HepG2 (cell line): ENCODE measurements around the gene PLCB1. TPM values are rescaled to one million over a fixed set of nuclear protein-coding genes. Genes with fewer than 3 reads are reported as not detected.

Source experiments
- ATAC-seq: fragments of 200-7000 bp; cut with Tn5 transposase; 3 replicates; pipeline ENCODE4 v1.9.1; 2020; ENCODE audit warnings: mild to moderate bottlenecking, moderate library complexity
- BruUV-seq: library from RNA; stranded (reverse); fragments of 400-500 nt; replicated peaks from 2 replicates; lab custom pipeline; 2021; lab: Mats Ljungman, UMichigan
- CTCF ChIA-PET: fragments of 300-600 bp; formaldehyde crosslinking; extraction: SDS; loops from one replicate; lab custom pipeline; 2021; ENCODE audit warnings: low total read pairs, inconsistent platforms, low intra/inter-chr PET ratio; lab: Yijun Ruan, JAX
- POLR2A ChIA-PET: fragments of 350-600 bp; sonication (Branson Sonifier 250); formaldehyde crosslinking; loops from one replicate; lab custom pipeline; 2020; ENCODE audit warnings: antibody characterized with exemption, inconsistent platforms; lab: Yijun Ruan, JAX
- DNase-seq: peaks from one replicate; pipeline ENCODE4 v3.0.0-alpha.2; 2015; ENCODE audit warnings: low spot score
- FAIRE-seq: peaks from 3 replicates; lab custom pipeline; 2011; peaks lifted over from hg19 to GRCh38; lab: Jason Lieb, UNC
- H2AFZ ChIP-seq: one replicate; pipeline ENCODE4 v1.6.1; 2011; ENCODE audit warnings: low read length, inconsistent platforms
- H3K27ac ChIP-seq: fragments of 300-600 bp; 3 replicates; pipeline ENCODE4 v1.8.0; 2011; ENCODE audit warnings: mixed run types, mild to moderate bottlenecking, mixed read lengths, low read length, inconsistent platforms; ENCODE audit not compliant: insufficient read depth; ENCODE audit errors: extremely low read length
- H3K27me3 ChIP-seq, 2 experiments: fragments of 200-600 bp in 1 of 2; 2 replicates in 1 of 2; 3 replicates in 1 of 2; pipeline versions ENCODE4 v1.6.0 to v1.8.0; 2011; ENCODE audit warnings: low read length in 2 of 2, mild to moderate bottlenecking in 2 of 2, moderate library complexity in 2 of 2, inconsistent platforms in 1 of 2; ENCODE audit not compliant: insufficient read depth in 2 of 2, control insufficient read depth in 1 of 2
- H3K36me3 ChIP-seq, 2 experiments: fragments of 200-600 bp in 1 of 2; replicated peaks in 1 of 2; 2 replicates in 1 of 2; 3 replicates in 1 of 2; pipeline versions ENCODE4 v1.5.1 to v1.8.0; 2011; ENCODE audit warnings: low read length in 2 of 2, inconsistent platforms in 1 of 2; ENCODE audit not compliant: insufficient read depth in 2 of 2, control insufficient read depth in 1 of 2
- H3K4me1 ChIP-seq: 2 replicates; pipeline ENCODE4 v1.5.1; 2012; ENCODE audit warnings: low read length, inconsistent platforms; ENCODE audit not compliant: insufficient read depth
- H3K4me2 ChIP-seq: 2 replicates; pipeline ENCODE4 v1.6.0; 2011; ENCODE audit warnings: low read depth, low read length, inconsistent platforms
- H3K4me3 ChIP-seq, 3 experiments: fragments of 200-600 bp in 1 of 3; sonication (generic), shearing (Covaris generic) in 1 of 3; replicated peaks in 1 of 3; 2 replicates each; pipeline ENCODE4 v1.5.1; 2011 to 2016; ENCODE audit warnings: low read length in 3 of 3, inconsistent platforms in 2 of 3, low read depth in 2 of 3, mild to moderate bottlenecking in 2 of 3, control low read depth in 1 of 3, mixed read lengths in 1 of 3; ENCODE audit not compliant: insufficient read depth in 1 of 3
- H3K79me2 ChIP-seq: one replicate; pipeline ENCODE4 v1.6.1; 2011; ENCODE audit warnings: low read length, inconsistent platforms; ENCODE audit not compliant: insufficient read depth
- H3K9ac ChIP-seq: 2 replicates; pipeline ENCODE4 v1.6.0; 2011; ENCODE audit warnings: mild to moderate bottlenecking, low read depth, low read length, inconsistent platforms; ENCODE audit not compliant: insufficient read depth
- H3K9me3 ChIP-seq: 2 replicates; pipeline ENCODE4 v1.5.1; 2012; ENCODE audit warnings: mild to moderate bottlenecking, low read length
- H4K20me1 ChIP-seq: 2 replicates; pipeline ENCODE4 v1.6.0; 2011; ENCODE audit warnings: inconsistent platforms, mild to moderate bottlenecking, low read length, moderate library complexity; ENCODE audit not compliant: insufficient read depth
- HES4 ChIP-seq: sonication (generic); formaldehyde crosslinking; IDR thresholded peaks from 2 replicates; pipeline ENCODE4 v1.9.0; 2021; ENCODE audit warnings: mild to moderate bottlenecking, missing genetic modification reagents, borderline replicate concordance
- ZNF17 ChIP-seq: sonication (generic); formaldehyde crosslinking; IDR thresholded peaks from 2 replicates; pipeline ENCODE4 v1.5.0; 2020; ENCODE audit warnings: mild to moderate bottlenecking, missing genetic modification reagents
- ZNF558 ChIP-seq: sonication (generic); formaldehyde crosslinking; IDR thresholded peaks from 2 replicates; pipeline ENCODE4 v1.9.0; 2022; ENCODE audit warnings: mild to moderate bottlenecking, missing genetic modification reagents, borderline replicate concordance
- ZNF83 ChIP-seq: sonication (generic); formaldehyde crosslinking; IDR thresholded peaks from 2 replicates; pipeline ENCODE4 v1.4.0; 2020; ENCODE audit warnings: missing genetic modification reagents, mild to moderate bottlenecking, borderline replicate concordance
- ZSCAN29 ChIP-seq: sonication (generic); formaldehyde crosslinking; conservative IDR thresholded peaks from 2 replicates; pipeline ENCODE4 v1.4.0; 2020; ENCODE audit warnings: mild to moderate bottlenecking, missing genetic modification reagents
- WGBS: methylation state at CpG from one replicate; pipeline ENCODE4 v1.1.6; 2017; ENCODE audit warnings: low lambda C conversion rate; 5-methylcytosine and 5-hydroxymethylcytosine counted together
- in situ Hi-C: cut with HindIII; loops from 2 replicates; pipeline ENCODE4 v1.10.0; 2017; ENCODE audit warnings: low pct_unique_long_range_greater_than_20kb; ENCODE audit not compliant: extremely low pct_ligation_motif_present
- intact Hi-C: fragments of 100-400 bp; cut with micrococcal nuclease; formaldehyde crosslinking; loops from one replicate; pipeline ENCODE4 v1.10.0; 2022; ENCODE audit not compliant: unreplicated experiment
- polyA plus RNA-seq, 8 experiments: library from polyadenylated mRNA; depleted of rRNA in 3 of 8; stranded (reverse) in 7 of 8; unstranded in 1 of 8; fragments of >200 nt; fragmentation: Illumina TruSeq in 4 of 8; extraction: Trizol in 4 of 8; gene quantifications; 2 replicates each; pipeline versions ENCODE4 v1.2.1 to v1.2.3, GENCODE V29; 2011 to 2016; ENCODE audit warnings: low read depth in 4 of 8, missing spikeins in 1 of 8, mixed read lengths in 1 of 8; ENCODE audit not compliant: insufficient read depth in 1 of 8
- total RNA-seq, 5 experiments: library from RNA; depleted of rRNA; stranded (reverse); fragments of >200 nt; fragmentation: Illumina TruSeq; extraction: Trizol; gene quantifications; 2 replicates each; pipeline ENCODE4 v1.2.3, GENCODE V29; 2016; ENCODE audit warnings: low read depth in 1 of 5
- TF ChIP-seq, protein P1 (sequence below): sonication (generic); formaldehyde crosslinking; IDR thresholded peaks from 2 replicates; pipeline ENCODE4 v1.4.0; 2020; ENCODE audit warnings: mild to moderate bottlenecking, missing genetic modification reagents
- TF ChIP-seq, protein P2 (sequence below): sonication (generic); formaldehyde crosslinking; IDR thresholded peaks from 2 replicates; pipeline ENCODE4 v1.4.0; 2020; ENCODE audit warnings: missing genetic modification reagents, borderline replicate concordance
- TF ChIP-seq, protein P3 (sequence below): sonication (generic); formaldehyde crosslinking; IDR thresholded peaks from 2 replicates; pipeline ENCODE4 v1.4.0; 2020; ENCODE audit warnings: missing genetic modification reagents
- TF ChIP-seq, protein P4 (sequence below): sonication (generic); formaldehyde crosslinking; conservative IDR thresholded peaks from 2 replicates; pipeline ENCODE4 v1.8.0; 2022; ENCODE audit warnings: missing genetic modification reagents
- TF ChIP-seq, protein P5 (sequence below): IDR thresholded peaks from 2 replicates; pipeline ENCODE4 v1.6.1; 2018; ENCODE audit warnings: missing genetic modification reagents, mild to moderate bottlenecking, missing compliant biosample characterization
- TF ChIP-seq, protein P6 (sequence below): sonication (generic); formaldehyde crosslinking; IDR thresholded peaks from 2 replicates; pipeline ENCODE4 v1.8.0; 2022; ENCODE audit warnings: low read depth, missing genetic modification reagents
- TF ChIP-seq, protein P7 (sequence below): fragments of 450-650 bp; IDR thresholded peaks from 2 replicates; pipeline ENCODE4 v1.6.1; 2017; ENCODE audit warnings: mild to moderate bottlenecking

PLCB1 gene
- total and polyA plus RNA-seq, 2 of the 13 experiments (the other 11 are each of a cell fraction or from before 2014, with no cell fraction given): 42.4 to 55.9 TPM

DNA sequence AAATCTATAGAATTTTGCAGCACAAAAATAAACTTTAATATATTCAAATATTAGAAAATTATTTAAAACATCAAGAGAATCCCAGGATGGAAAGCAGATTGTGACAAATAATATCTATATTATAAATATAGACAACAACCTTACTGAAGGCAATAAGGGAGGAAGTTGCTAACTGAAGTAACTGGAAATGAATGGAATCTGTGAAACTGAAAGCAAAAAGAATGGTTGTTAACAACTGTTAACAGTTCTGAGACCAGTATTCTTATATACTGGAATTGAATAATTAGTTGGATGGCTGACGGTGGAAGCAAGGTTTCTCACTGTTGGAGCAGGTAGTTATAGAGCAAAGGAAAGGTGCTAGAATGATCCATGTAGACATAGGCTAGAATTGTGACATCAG lies 220.4 kb downstream of the PLCB1 start:
- Histone ChIP-seq H3K4me2 (no peak overlapping the region), H3K36me3 (no peaks in the 10 kb centered on the region; a peak in 1 of 5 replicates), H3K4me3 (no peak overlapping the region), H3K9me3 (no peaks in the 10 kb centered on the region), H4K20me1 (no peaks in the 10 kb centered on the region), H3K4me1 (peaks cover 11% of the 10 kb centered on the region), H3K9ac (no peak overlapping the region), H2AFZ (no peak overlapping the region), H3K79me2 (no peaks in the 10 kb centered on the region), H3K27ac (no peak overlapping the region), H3K27me3 (no peaks in the 10 kb centered on the region)
- in situ Hi-C loops: no loop called here
- FAIRE-seq (no peak), ATAC-seq (no peak), DNase-seq (no peak)
- CTCF ChIA-PET: no interaction called here
- WGBS: 97% methylated on average over 1 of the region's 1 CpG
- no TSS peak for BruUV-seq
- intact Hi-C loops: no loop called here
- POLR2A ChIA-PET: no interaction called here
- TF ChIP-seq, protein P1, sequence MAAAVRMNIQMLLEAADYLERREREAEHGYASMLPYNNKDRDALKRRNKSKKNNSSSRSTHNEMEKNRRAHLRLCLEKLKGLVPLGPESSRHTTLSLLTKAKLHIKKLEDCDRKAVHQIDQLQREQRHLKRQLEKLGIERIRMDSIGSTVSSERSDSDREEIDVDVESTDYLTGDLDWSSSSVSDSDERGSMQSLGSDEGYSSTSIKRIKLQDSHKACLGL (CRISPR knock-in tag): no peak
- TF ChIP-seq HES4 (CRISPR knock-in tag) (no peak), ZNF17 (CRISPR knock-in tag) (no peak), ZNF83 (no peak), ZSCAN29 (CRISPR knock-in tag) (no peak), ZNF558 (CRISPR knock-in tag) (no peak)
- TF ChIP-seq, protein P2, sequence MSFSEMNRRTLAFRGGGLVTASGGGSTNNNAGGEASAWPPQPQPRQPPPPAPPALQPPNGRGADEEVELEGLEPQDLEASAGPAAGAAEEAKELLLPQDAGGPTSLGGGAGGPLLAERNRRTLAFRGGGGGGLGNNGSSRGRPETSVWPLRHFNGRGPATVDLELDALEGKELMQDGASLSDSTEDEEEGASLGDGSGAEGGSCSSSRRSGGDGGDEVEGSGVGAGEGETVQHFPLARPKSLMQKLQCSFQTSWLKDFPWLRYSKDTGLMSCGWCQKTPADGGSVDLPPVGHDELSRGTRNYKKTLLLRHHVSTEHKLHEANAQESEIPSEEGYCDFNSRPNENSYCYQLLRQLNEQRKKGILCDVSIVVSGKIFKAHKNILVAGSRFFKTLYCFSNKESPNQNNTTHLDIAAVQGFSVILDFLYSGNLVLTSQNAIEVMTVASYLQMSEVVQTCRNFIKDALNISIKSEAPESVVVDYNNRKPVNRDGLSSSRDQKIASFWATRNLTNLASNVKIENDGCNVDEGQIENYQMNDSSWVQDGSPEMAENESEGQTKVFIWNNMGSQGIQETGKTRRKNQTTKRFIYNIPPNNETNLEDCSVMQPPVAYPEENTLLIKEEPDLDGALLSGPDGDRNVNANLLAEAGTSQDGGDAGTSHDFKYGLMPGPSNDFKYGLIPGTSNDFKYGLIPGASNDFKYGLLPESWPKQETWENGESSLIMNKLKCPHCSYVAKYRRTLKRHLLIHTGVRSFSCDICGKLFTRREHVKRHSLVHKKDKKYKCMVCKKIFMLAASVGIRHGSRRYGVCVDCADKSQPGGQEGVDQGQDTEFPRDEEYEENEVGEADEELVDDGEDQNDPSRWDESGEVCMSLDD (CRISPR knock-in tag): no peak
- TF ChIP-seq, protein P3, sequence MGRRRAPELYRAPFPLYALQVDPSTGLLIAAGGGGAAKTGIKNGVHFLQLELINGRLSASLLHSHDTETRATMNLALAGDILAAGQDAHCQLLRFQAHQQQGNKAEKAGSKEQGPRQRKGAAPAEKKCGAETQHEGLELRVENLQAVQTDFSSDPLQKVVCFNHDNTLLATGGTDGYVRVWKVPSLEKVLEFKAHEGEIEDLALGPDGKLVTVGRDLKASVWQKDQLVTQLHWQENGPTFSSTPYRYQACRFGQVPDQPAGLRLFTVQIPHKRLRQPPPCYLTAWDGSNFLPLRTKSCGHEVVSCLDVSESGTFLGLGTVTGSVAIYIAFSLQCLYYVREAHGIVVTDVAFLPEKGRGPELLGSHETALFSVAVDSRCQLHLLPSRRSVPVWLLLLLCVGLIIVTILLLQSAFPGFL (CRISPR knock-in tag): no peak
- TF ChIP-seq, protein P4, sequence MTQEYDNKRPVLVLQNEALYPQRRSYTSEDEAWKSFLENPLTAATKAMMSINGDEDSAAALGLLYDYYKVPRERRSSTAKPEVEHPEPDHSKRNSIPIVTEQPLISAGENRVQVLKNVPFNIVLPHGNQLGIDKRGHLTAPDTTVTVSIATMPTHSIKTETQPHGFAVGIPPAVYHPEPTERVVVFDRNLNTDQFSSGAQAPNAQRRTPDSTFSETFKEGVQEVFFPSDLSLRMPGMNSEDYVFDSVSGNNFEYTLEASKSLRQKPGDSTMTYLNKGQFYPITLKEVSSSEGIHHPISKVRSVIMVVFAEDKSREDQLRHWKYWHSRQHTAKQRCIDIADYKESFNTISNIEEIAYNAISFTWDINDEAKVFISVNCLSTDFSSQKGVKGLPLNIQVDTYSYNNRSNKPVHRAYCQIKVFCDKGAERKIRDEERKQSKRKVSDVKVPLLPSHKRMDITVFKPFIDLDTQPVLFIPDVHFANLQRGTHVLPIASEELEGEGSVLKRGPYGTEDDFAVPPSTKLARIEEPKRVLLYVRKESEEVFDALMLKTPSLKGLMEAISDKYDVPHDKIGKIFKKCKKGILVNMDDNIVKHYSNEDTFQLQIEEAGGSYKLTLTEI (CRISPR knock-in tag): no peak
- TF ChIP-seq, protein P5, sequence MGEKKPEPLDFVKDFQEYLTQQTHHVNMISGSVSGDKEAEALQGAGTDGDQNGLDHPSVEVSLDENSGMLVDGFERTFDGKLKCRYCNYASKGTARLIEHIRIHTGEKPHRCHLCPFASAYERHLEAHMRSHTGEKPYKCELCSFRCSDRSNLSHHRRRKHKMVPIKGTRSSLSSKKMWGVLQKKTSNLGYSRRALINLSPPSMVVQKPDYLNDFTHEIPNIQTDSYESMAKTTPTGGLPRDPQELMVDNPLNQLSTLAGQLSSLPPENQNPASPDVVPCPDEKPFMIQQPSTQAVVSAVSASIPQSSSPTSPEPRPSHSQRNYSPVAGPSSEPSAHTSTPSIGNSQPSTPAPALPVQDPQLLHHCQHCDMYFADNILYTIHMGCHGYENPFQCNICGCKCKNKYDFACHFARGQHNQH (CRISPR knock-in tag): no peak
- TF ChIP-seq, protein P6, sequence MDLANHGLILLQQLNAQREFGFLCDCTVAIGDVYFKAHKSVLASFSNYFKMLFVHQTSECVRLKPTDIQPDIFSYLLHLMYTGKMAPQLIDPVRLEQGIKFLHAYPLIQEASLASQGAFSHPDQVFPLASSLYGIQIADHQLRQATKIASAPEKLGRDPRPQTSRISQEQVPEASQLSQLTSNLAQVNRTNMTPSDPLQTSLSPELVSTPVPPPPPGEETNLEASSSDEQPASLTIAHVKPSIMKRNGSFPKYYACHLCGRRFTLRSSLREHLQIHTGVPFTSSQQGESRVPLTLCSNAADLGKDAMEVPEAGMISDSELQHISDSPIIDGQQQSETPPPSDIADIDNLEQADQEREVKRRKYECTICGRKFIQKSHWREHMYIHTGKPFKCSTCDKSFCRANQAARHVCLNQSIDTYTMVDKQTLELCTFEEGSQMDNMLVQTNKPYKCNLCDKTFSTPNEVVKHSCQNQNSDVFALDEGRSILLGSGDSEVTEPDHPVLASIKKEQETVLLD (CRISPR knock-in tag): no peak
- TF ChIP-seq, protein P7, sequence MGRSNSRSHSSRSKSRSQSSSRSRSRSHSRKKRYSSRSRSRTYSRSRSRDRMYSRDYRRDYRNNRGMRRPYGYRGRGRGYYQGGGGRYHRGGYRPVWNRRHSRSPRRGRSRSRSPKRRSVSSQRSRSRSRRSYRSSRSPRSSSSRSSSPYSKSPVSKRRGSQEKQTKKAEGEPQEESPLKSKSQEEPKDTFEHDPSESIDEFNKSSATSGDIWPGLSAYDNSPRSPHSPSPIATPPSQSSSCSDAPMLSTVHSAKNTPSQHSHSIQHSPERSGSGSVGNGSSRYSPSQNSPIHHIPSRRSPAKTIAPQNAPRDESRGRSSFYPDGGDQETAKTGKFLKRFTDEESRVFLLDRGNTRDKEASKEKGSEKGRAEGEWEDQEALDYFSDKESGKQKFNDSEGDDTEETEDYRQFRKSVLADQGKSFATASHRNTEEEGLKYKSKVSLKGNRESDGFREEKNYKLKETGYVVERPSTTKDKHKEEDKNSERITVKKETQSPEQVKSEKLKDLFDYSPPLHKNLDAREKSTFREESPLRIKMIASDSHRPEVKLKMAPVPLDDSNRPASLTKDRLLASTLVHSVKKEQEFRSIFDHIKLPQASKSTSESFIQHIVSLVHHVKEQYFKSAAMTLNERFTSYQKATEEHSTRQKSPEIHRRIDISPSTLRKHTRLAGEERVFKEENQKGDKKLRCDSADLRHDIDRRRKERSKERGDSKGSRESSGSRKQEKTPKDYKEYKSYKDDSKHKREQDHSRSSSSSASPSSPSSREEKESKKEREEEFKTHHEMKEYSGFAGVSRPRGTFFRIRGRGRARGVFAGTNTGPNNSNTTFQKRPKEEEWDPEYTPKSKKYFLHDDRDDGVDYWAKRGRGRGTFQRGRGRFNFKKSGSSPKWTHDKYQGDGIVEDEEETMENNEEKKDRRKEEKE: no peak
